Epithelial cell of esophagus (primary cell): ENCODE data around the gene CDV3.

Experiments used
- DNase-seq: peaks from one replicate; pipeline ENCODE4 v3.0.0; 2010; ENCODE audit warnings: low read depth
- H3K4me3 ChIP-seq: 2 replicates; pipeline ENCODE4 v1.5.1; 2011; ENCODE audit warnings: mild to moderate bottlenecking, low read length, control low read depth
- TF ChIP-seq, protein P1 (sequence below): IDR thresholded peaks from 2 replicates; pipeline ENCODE4 v1.5.1; 2011; ENCODE audit warnings: low read depth, mild to moderate bottlenecking, low read length, control low read depth, inconsistent platforms; ENCODE audit not compliant: insufficient read depth; ENCODE audit errors: missing control alignments

CDV3 gene

DNA sequence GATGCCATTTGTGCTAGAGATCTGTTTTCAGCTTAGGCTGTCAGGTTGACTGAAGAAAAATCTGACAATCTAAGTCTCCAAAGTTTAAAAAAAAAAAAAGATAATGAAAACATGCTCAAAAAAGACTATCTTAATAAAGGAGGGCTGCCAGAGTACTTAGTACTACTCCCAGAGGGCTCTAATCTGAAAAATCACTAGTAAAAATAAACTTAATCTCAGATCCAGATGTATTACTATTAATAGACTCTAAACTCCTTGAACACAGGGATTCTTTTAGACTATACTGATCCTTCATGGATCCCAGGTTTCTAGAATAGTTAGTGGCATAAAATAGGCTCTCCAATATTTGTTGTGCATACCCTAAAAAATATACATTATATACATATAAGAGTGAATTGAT, 54.3 kb downstream of the CDV3 start:
- TF ChIP-seq, protein P1, sequence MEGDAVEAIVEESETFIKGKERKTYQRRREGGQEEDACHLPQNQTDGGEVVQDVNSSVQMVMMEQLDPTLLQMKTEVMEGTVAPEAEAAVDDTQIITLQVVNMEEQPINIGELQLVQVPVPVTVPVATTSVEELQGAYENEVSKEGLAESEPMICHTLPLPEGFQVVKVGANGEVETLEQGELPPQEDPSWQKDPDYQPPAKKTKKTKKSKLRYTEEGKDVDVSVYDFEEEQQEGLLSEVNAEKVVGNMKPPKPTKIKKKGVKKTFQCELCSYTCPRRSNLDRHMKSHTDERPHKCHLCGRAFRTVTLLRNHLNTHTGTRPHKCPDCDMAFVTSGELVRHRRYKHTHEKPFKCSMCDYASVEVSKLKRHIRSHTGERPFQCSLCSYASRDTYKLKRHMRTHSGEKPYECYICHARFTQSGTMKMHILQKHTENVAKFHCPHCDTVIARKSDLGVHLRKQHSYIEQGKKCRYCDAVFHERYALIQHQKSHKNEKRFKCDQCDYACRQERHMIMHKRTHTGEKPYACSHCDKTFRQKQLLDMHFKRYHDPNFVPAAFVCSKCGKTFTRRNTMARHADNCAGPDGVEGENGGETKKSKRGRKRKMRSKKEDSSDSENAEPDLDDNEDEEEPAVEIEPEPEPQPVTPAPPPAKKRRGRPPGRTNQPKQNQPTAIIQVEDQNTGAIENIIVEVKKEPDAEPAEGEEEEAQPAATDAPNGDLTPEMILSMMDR: no peak
- no peak for DNase-seq
- no peak overlapping the region for H3K4me3 ChIP-seq

DNA sequence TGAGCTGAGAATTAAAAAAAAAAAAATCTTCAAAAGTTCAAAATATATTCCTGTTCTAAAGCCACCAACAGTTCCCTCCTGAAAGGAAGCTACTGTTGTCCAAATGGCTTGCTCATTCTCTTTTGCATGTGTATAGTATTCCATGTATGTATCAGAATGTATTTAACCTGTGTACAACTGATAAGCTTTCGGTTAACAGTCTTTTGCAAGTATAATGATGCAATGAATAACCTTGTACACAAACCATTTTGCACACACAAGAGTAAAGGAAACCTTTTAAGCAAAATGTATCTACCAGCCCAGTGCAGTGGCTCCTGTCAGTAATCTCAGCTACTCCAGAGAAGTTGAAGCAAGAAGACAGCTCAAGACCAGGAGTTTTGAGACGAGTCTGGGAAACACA, 55.7 kb downstream of the CDV3 start:
- H3K4me3 ChIP-seq: no peak overlapping the region
- TF ChIP-seq, protein P1: no peak
- no peak for DNase-seq

GRCh38 chr3:133633439-133633838, 60.0 kb downstream of the CDV3 start:
- TF ChIP-seq, protein P1: no peak
- no peak overlapping the region for H3K4me3 ChIP-seq
- no peak for DNase-seq
